ENCODE data around the gene SPAST.

DNA sequence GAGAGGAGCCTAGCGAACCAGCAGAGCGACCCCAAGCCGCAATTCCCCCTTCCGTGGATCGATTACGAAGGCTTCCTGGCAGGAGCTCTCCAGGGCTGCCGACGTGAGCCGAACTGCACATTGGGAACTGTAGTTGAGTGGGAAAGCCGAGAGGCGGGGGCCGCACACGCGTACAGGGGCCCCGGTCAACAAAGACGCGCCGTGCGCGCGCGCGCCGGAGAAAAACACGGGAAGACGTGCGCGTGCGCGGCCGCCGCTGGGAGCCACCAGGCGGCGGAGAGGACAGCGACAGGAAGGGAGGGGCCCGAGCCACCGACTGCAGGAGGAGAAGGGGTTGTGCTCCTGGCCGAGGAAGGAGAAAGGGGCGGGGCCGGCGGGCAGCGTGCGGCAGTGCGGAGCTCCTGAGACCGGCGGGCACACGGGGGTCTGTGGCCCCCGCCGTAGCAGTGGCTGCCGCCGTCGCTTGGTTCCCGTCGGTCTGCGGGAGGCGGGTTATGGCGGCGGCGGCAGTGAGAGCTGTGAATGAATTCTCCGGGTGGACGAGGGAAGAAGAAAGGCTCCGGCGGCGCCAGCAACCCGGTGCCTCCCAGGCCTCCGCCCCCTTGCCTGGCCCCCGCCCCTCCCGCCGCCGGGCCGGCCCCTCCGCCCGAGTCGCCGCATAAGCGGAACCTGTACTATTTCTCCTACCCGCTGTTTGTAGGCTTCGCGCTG is at the start of gene SPAST:
- peak in 1 of 2 donors; percentile 64 for TF ChIP-seq POLR2A (IDR thresholded peaks at IDR 0.05)
- TF ChIP-seq, protein P1, sequence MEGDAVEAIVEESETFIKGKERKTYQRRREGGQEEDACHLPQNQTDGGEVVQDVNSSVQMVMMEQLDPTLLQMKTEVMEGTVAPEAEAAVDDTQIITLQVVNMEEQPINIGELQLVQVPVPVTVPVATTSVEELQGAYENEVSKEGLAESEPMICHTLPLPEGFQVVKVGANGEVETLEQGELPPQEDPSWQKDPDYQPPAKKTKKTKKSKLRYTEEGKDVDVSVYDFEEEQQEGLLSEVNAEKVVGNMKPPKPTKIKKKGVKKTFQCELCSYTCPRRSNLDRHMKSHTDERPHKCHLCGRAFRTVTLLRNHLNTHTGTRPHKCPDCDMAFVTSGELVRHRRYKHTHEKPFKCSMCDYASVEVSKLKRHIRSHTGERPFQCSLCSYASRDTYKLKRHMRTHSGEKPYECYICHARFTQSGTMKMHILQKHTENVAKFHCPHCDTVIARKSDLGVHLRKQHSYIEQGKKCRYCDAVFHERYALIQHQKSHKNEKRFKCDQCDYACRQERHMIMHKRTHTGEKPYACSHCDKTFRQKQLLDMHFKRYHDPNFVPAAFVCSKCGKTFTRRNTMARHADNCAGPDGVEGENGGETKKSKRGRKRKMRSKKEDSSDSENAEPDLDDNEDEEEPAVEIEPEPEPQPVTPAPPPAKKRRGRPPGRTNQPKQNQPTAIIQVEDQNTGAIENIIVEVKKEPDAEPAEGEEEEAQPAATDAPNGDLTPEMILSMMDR (IDR thresholded peaks at IDR 0.05): peak; percentile 54 to 96 (median 76)

All from Peyer's patch (tissue), 4 donors.